GM18507 (cell line): ENCODE data around the gene TFAP2D.

Source experiments
- DNase-seq: peaks from one replicate; pipeline ENCODE4 v3.0.0; 2011; ENCODE audit warnings: low read depth; ENCODE audit not compliant: insufficient read length; ENCODE audit errors: extremely low spot score
- FAIRE-seq: peaks from 2 replicates; lab custom pipeline; 2011; peaks lifted over from hg19 to GRCh38; lab: Jason Lieb, UNC

Gene TFAP2D

GRCh38 chr6:50713226-50713625 lies at the start of gene TFAP2D:
Gene TFAP2D (plus strand): TSS chr6:50713526. CDS start chr6:50714056, 530 bp downstream.
- no peak for DNase-seq
- FAIRE-seq, result no peak

- DNase-seq (no peak), FAIRE-seq (no peak)
Measured at GRCh38 chr6:50663806-50664205, 49.5 kb upstream of the TFAP2D start.

GRCh38 chr6:50666089-50666488 lies 47.2 kb upstream of the TFAP2D start:
- DNase-seq (no peak), FAIRE-seq (no peak)

DNA sequence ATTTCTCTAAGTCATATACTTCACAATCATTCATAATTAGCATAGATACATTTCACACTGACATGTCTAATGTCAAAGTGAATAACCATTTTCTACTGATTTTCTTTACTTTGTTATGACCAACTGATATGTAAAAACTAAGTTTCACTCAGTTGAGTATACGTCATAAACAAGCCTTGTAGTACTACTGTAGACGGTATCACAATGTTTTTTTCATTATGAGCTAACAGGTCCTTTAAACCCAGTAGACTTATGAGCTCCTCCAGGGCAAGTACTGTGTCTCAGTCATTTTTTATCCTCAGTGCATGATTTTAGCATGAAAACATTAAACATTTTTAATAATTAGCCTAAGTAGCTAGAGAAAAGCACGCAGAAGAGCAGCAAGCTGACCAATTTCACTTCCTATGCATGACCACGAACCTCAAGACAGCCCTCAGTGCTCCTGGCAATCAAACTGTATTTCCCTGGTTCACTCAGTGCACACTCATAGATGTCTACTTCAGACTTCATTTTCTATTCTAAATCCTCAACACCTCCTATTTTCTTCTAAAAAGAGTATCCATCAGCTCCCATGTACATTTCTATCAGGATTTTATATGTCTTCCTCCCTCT lies 32.0 kb upstream of the TFAP2D start:
- FAIRE-seq (no peak), DNase-seq (no peak)

- no peak for DNase-seq
- FAIRE-seq, result no peak
Measured at GRCh38 chr6:50689210-50689609, 24.1 kb upstream of the TFAP2D start.

DNA sequence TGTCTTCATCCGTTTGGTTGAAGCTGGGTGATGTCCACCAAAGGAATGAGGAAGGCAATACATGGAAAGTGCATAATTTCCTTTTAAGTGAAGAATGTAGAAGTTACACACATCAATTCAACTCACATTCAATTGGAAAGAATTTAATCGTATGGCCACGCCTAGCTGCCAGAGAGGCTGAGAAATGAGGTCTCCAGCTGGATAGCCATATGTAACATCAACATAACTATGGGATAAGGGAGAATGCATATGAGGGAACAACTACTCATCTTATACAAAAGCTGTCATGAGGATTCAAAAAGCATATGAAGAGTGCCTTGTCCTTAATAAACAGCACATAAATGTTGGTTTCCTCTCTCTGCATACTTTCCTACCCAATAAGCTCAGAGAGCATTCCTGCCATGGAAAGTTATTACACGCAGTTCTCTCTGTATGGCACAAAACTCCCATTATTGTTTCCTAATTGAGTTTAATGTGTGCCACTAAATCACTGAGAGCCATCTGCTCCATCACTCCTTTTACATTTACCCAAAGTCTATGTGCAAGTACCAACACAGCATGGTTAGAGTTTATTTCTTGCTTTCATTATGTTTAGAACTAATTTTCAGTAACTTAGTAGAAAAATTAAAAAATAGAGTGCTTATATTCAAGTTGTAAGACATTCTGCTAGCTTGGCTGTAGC lies 21.4 kb upstream of the TFAP2D start:
- FAIRE-seq, result no peak
- DNase-seq, result no peak

DNA sequence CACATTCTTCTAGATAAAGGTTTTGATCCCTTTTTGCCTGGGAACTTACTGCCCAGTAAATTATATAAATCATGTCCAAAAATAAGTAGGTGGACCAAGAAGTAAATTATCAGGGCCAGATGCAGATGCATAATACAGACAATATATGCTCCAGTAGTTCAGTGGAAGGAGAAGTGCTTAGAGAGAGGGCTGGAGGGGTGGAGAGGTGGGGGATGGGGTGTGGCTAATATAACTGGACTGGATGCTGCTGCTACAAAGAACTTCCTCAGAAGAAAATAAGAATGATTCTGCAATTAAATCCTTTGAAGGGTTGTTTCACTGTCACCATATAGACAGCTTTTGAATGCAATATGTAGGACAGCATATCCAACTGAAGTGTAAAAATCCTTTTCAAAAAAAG lies 14.8 kb upstream of the TFAP2D start:
- DNase-seq (no peak), FAIRE-seq (no peak)

DNA sequence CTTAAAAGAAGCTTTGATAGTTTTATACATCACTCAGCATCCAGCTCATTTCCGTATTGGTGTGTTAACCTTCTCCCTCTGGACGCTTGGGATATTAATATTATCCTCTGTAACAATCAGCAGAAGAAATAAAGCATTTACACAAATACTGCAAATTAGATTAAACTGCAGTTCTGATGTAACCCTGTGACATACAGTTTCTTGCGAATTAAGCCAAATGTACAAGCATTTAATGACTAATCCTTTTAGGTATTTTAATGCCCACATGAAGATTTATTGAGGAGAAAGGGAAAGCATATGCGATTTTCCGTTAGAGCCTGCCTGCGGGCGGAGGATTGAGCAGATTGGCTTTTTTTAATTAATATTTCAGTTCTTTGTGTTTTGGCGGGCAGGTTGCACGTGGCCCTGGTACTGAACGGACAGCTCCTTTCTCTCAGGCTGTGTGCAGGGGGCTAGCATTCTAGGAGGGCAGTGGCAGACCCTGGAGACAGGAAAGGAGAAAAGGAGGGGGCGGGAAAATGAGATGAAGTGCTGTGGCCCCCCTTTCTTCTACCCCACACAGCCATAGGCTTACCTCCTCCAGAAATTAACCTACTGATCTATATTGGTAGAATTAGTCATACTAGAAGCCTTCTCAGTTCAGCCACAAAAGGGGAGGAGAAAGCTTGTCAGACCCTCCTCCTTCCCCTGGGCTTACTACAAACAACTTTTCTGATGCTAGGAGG lies 14.1 kb upstream of the TFAP2D start:
- DNase-seq, result no peak
- FAIRE-seq, result no peak

DNA sequence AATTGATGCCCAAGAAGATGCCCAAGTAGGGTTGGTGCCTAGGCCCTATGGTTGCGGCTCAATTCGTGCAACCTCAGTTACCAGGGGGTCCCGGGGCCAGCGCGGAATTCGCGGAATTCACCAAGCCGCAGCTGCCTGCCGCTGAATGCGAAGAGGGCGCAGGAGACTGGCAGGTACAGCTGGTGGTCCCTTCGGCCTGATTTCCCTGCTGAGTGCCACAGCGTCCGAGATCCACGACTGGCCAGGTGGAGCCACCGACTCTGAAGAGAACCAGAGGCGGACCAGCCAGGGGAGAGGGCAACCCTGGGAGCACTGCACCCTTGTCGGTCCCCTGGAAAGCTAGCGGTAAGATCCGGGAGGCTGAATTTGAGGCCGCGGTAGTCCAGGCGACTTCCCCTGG lies 6.8 kb upstream of the TFAP2D start:
- FAIRE-seq, result no peak
- DNase-seq, result no peak

GRCh38 chr6:50707191-50707590 lies 6.1 kb upstream of the TFAP2D start:
- no peak for FAIRE-seq
- DNase-seq, result no peak

GRCh38 chr6:50707652-50708300 lies 5.5 kb upstream of the TFAP2D start:
- DNase-seq (no peak), FAIRE-seq (no peak)

DNA sequence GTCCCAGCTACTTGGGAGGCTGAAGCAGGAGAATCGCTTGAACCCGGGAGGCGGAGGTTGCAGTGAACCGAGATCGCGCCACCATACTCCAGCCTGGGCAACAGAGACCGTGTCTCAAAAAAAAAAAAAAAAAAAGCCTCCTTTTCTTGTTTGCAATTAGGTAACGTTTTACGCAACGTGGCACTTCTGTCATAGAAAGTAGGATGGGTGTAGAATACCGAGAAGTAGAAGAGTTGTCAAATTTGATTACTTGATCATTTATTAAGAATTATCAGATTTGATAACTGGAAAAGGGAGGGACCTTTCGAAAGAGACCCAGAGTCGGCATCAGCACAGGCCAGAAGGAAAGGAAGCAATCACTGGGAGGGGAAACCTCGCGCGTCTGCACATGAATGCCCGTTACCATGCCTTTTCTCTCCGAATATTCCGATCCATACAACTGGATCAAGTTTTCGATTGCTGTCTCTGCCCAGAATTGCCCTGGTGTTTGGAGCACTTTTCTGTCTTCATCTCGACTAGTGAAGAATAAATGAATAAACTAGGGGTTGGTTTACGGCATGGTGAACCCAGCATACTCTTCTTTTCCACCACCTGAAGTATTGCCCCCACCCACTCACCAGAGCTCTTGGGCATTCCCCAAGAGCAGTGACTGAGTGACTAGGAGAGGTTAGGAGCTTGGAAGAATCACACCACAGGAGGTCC lies 4.5 kb upstream of the TFAP2D start:
- FAIRE-seq (no peak), DNase-seq (no peak)

GRCh38 chr6:50709366-50709734 lies 4.0 kb upstream of the TFAP2D start:
- DNase-seq (no peak), FAIRE-seq (no peak)

DNA sequence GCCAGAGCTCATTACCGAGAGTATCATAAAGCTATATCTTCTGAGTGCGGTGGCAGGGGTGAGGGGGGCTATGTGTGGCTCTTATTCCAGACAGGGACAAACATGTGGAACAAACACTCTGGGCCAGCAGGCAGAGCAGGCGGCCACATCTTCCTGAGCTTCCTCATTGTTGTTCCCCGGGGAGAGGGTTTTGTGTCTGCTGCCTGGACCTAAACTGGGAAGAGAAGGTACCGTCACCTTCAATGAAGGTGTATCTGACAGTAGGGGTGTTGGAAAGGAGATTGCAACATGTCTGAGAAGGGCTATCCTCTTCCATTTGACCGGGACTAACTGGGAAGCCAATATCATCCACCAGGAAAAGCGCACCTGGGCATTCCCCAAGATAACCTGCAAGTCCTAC lies 1.6 kb upstream of the TFAP2D start:
- no peak for FAIRE-seq
- no peak for DNase-seq

GRCh38 chr6:50712291-50712690 lies 1.0 kb upstream of the TFAP2D start:
- FAIRE-seq (no peak), DNase-seq (no peak)

DNA sequence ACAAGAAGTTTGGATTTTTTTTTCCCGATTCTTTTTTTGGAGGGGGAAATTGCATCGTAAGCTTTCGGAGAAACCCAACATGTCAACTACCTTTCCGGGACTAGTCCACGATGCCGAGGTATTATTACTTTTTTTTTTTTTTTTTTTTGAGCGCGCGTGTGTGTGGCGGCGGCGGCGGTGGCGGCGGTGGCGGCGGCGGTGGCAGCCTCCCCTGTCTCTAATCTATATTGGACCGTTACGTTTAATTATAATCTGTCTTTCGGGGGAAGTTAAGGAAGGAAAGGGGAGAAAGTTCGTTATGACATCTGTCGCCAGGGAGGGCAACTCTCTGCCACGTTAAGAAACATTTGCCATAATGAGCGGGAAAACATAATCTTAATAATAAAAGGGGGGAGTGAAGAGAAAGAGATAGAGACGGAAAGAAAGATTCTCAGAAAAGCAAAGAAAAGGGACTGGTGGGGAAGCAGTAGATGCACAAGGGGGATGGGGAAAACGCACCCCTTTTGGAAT lies 706 bp downstream of the TFAP2D start:
- FAIRE-seq (no peak), DNase-seq (no peak)

- FAIRE-seq, result no peak
- no peak for DNase-seq
Measured at GRCh38 chr6:50714487-50715379, 1.4 kb downstream of the TFAP2D start.

- FAIRE-seq, result no peak
Measured at GRCh38 chr6:50716899-50717509, 3.7 kb downstream of the TFAP2D start.

More at GRCh38 chr6:50716899-50717509, 3.7 kb downstream of the TFAP2D start:
- no peak for DNase-seq
